Stimulated activated CD4-positive, alpha-beta T cell treated with anti-CD3 and anti-CD28 coated beads, TNF-alpha, amount 100 ng/mL, for 48 hours (primary cell): Measurements from ENCODE around the gene RBBP8.
A peak's percentile ranks its signal among the peaks of the same experiment; 100 is the strongest.

Experiments
- DNase-seq, 3 donors: peaks; one replicate each; pipeline ENCODE4 v3.0.0-alpha.2; 2020; ENCODE audit warnings: low read depth in 3 of 3

Gene RBBP8

DNA sequence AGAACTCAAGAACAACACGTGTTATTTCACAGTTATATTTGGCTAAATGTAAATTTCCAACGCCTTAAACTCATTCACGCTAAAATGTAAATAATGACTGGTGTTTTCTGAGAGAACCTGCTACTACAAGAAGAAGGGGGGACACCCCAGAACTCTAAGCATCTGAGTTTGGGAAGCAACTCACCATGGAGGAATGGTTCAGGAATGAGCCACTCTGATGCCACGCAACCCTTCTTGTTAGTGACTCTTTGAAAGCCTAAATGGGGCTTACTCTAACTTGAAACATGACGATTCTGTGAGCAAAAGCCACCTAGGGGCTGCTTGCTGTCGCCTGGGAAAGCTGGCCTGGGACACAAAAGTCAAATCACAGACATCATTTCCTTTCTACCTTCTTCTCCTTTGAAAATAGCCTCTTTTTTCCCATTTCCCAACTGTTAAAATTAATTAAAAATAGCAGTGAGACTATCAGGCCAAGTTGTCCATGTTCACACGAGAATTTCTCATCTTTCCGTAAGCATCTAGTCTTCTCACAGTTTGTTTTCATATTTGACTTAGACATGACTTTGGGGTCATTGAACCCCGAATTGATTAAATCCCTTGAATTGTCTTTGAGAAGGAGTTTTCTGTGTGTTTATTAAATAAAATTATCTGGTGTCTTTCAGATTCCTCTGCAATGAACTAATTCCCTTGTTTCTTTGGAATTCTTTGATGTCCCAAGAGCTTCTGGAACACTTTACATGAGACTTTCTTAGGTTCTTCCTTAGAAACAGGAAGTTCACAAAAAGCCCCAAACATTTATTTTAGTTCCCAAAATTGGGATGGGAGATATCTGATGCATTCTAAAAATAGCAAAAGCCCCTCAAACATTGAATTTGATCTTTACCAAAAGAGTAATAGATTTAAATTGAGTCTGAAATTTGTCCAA, 126.7 kb downstream of the RBBP8 start:
- DNase-seq: no peak

DNA sequence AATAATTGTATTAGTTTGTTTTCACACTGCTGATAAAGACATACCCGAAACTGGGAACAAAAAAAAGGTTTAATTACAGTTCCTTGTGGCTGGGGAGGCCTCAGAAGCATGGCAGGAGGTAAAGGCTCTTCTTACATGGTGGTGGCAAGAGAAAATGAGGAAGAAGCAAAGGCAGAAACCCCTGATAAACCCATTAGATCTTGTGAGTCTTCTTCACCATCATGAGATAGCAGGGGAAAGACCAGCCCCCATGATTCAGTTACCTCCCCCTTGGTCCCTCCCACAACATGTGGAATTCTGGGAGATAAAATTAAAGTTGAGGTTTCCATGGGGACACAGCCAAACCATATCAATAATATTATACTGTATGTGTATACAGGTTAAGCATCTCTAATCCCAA, 128.9 kb downstream of the RBBP8 start:
- no peak for DNase-seq

DNA sequence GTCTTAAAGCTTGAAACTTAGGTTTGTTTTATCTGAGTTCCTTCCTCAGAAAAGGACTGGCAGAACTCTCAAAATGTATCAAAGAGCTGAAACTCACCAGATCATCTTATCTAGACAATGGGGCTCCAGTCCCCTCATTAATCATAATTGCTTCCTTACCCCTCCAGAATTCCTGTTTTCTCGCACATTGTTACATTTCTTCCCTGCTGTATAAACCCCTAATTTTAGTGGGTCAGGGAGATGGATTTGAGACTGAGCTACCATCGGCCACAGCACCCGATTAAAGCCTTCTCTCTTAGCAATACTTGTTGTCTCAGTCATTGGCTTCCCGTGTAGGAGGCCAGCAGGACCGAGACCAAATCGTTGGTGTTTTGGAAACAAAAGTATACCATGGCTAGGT, 130.4 kb downstream of the RBBP8 start:
- no peak for DNase-seq

DNA sequence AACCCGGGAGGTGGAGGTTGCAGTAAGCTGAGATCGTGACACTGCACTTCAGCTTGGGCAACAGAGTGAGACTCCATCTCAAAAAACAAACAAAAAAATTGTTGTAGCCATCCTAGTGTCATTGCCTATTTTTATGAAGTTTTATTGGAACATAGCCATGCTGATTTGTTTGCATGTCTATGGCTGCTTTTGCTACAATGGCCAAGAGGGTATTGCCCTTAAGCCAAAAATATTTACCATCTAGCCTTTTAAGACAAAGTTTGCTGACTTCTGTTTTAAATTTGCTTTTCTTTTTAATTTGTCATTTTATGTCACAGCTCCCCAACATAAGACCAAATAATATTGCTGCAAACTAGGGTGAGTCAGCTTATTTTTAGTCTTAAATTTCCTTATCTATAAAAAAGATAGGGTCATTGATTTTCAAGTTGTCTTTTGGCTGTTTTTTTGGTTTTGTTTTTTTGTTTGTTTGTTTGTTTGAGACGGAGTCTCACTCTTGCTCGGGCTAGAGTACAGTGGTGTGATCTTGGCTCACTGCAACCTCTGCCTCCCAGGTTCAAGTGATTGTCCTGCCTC, 132.2 kb downstream of the RBBP8 start:
- DNase-seq: no peak

DNA sequence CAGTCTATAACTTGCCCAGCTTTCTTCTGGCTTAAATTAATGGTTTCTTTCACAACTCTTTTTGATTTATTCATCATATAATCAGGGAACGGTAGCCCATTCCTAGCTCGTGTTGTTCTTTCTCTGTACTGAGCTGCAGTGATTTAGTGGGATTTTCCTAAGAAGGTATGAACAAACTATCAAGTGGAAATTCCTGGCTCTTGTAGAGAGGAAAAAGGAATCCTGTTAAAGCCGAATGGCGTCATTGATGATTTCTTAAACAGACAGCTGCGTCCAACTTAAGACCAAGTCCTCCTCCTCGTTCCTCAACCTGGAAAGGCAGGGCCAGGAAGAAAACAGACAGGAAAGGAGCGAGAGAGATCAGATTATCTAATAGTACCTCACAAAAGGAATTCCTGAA, 132.9 kb downstream of the RBBP8 start:
- DNase-seq: no peak

DNA sequence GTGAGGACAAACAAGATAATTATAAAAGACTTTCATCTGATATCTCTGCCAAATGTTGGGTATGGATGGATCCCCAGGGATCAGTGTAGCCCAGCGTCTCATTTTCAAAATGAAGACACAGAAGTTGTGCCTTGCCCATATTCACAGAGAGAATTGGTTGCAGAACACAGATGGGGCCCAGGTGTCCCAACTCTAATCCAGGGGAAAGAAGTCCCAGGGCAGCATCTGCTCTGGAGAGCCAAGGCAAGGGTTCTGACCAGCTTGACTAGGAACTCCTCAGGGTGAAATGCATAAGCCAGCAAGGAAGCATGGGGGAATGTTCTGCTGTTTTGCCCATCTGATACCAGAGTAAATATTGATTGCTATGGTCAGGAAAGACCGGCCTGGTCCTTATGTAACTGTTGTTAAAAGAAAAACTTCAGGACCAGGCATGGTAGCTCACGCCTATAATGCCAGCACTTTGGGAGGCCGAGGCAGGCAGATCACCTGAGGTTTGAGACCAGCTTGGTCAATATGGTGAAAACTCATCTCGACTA, 133.4 kb downstream of the RBBP8 start:
- no peak for DNase-seq

DNA sequence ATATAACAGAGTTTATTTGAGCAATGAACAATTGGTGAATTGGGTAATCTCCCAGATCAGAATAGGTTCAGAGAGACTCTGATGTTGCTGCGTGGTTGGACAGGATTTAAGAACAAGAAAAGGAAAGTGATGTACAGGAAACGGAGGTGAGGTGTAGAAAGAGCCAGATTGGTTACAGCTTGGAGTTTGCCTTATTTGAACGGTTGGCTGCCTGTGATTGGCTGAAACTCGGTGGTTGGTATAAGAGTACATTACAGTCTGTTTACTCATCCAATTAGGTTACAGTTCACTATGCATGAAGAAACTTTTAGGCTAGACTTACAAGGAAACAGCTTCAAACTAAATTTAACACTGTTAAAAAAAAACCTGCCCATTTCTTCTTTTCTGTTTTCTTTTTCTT, 134.1 kb downstream of the RBBP8 start:
- no peak for DNase-seq

DNA sequence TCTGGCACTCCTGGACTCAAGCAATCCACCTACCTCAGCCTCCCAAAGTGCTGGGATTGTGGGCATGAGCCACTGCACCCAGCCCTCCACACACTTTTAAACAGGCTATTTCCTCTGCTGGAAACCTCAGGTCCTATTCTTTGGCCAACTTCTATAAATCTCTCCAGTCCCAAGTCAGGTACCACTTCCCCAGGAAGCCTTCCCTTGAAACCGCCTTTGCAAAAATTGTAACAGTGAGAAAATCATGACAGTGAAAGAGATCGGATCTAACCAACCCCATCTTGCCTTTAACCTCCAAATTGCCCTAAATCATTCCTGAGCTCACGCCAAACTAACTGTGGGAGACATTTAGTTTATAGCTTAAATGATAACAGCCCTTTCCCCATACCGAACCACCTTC, 134.9 kb downstream of the RBBP8 start:
- DNase-seq: no peak

DNA sequence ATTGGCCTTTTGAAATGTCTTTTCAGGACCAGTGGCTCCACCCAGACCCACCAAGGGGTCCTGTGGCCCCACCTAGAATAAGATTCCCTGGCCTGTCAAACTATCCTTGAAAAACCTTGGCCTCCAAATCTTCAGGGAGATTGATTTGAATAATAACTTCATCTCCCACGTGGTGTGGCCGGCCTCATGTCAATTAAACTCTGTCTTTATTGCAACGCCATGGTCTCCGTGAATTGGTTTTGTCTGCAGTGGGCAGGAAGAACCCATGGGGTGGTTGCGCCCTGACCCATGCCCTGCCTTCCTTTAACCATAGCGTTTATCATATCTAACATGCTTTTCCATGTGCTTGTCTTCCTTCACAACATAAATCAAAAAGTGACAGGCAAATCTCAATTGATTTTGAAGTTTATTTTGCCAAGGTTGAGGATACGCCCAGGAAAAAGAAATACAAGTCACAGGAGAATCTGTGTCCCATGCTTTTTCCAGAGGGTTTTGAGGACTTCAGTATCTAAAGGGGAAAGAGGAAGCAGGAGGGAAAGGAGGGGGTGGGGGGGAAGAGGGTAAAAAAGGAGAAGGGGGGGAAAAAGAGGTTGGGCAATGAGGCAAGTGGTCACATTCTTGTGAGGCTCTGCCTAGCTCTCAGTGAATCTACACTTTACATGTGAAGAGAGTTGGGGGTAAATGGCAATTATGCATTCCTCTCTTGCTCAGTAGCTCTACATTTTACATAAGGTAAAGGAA, 135.6 kb downstream of the RBBP8 start:
- DNase-seq: no peak

DNA sequence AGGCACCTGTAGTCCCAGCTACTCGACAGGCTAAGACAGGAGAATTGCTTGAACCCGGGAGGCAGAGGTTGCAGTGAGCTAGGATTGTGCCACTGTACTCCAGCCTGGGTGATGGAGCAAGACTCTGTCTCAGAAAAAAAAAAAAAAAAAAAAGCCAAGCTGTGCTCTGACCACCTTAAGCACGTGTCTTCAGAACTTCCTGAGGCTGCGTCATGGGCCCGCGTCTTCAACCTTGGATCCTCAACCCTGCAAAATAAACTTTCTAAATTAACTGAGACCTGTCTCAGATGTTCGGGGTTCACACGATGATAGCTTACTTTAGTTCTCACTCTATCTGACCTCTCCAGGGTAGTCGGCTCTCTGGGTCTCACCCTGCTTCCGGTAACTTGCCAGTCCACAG, 136.4 kb downstream of the RBBP8 start:
- DNase-seq: no peak

DNA sequence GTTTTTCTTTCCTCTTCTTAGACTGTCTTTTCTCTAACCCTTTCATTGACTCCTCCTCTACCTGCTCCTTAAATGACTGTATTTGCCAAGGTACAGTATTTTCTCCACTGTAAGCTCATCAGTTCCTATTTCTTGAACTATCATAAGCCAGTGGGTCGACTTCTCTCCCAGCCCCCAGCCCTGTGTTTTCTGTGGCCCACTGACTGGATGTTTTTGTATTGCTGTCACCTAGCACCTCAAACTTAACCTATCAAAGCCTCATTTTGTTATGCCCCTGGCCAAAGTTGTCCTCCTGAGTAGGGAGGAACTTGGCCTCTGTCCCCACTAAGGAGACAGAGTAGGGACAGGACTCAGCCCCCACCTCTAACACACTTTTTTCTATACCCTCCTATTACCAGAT, 136.8 kb downstream of the RBBP8 start:
- no peak for DNase-seq

DNA sequence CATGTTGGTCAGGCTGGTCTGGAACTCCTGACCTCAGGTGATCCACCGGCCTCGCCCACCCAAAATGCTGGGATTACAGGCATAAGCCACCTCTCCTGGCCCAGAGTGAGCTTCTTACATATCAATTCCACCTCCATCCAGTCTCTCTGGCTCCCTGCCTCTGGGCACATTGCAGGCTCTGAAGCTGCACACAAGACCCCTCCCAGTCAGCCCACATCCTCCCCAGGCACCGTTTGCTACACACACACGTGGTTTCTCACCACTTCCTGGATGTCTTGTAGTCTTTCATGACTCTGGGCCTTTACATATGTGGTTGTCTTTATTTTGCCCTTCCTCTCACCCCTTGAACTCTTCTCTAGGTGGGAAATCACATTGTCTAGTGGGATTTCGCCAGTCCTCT, 138.2 kb downstream of the RBBP8 start:
- DNase-seq: peak; percentile 38 to 62 (median 59)

DNA sequence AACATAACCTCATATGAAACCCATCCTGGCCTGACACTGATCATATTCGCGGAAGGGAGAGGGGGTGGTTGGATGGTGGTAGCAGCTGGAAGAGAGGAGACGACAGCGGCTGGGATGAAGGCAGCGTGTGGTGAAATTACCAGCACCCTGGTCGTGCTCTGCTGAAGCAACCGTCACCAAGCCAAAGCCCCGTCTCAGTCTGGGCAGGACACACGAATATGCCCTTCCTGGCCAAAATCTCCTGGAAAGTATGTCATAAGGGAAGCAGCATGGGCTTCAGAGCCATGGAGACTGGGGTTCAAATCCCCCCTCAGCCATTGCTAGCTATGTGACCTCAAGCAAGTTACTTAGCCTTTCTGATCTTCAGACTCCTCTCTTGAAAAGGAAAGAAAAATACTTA, 139.0 kb downstream of the RBBP8 start:
- no peak for DNase-seq

DNA sequence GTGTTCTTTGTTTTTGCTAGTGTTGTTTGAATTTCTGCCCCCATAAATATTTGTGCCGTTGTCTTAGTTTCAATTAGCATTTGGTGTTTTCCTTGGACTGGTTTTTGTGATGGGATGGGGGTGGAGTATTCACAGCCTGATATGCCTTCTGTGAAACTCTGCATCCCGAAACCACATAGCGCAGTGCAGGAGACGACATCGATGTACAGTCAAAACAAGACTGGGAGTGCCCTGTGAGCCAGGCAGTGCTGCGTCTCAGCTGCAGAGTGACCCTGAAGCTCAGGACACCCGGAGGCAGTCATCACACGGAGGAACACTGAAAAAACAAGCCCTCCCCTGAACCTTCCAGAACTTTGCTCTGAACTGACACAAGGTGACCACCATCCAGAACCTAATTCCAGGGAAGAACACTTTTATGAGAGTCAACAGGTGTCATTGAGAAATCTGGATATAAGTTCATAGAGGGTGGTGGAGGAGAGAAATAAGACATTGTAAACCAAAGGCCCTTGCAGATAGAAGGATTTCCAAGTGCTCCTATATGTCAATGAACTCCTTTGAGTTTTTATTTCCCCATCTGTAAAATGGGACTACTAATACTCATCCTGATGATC, 141.0 kb downstream of the RBBP8 start:
- no peak for DNase-seq
